HepG2 (cell line): ENCODE results near the gene AGAP1. TPM values are rescaled to one million over a fixed set of nuclear protein-coding genes. Genes with fewer than 3 reads are reported as not detected.
A peak's percentile ranks its signal among the peaks of the same experiment; 100 is the strongest.

ENCODE experiments used
- ATAC-seq: fragments of 200-7000 bp; cut with Tn5 transposase; 3 replicates; pipeline ENCODE4 v1.9.1; 2020; ENCODE audit warnings: mild to moderate bottlenecking, moderate library complexity
- Bru-seq: library from RNA; stranded (reverse); fragments of 400-500 nt; gene quantifications from one replicate; lab custom pipeline; 2021; lab: Mats Ljungman, UMichigan
- BruChase-seq, 2 experiments: library from RNA; stranded (reverse); fragments of 400-500 nt; gene quantifications; one replicate each; lab custom pipeline; 2021; lab: Mats Ljungman, UMichigan
- BruUV-seq: library from RNA; stranded (reverse); fragments of 400-500 nt; replicated peaks from 2 replicates; lab custom pipeline; 2021; lab: Mats Ljungman, UMichigan
- CTCF ChIA-PET: fragments of 300-600 bp; formaldehyde crosslinking; extraction: SDS; loops from one replicate; lab custom pipeline; 2021; ENCODE audit warnings: low total read pairs, inconsistent platforms, low intra/inter-chr PET ratio; lab: Yijun Ruan, JAX
- POLR2A ChIA-PET: fragments of 350-600 bp; sonication (Branson Sonifier 250); formaldehyde crosslinking; loops from one replicate; lab custom pipeline; 2020; ENCODE audit warnings: antibody characterized with exemption, inconsistent platforms; lab: Yijun Ruan, JAX
- DNase-seq: peaks from one replicate; pipeline ENCODE4 v3.0.0-alpha.2; 2015; ENCODE audit warnings: low spot score
- FAIRE-seq: peaks from 3 replicates; lab custom pipeline; 2011; peaks lifted over from hg19 to GRCh38; lab: Jason Lieb, UNC
- H2AFZ ChIP-seq: one replicate; pipeline ENCODE4 v1.6.1; 2011; ENCODE audit warnings: low read length, inconsistent platforms
- H3K27ac ChIP-seq: fragments of 300-600 bp; 3 replicates; pipeline ENCODE4 v1.8.0; 2011; ENCODE audit warnings: mixed run types, mild to moderate bottlenecking, mixed read lengths, low read length, inconsistent platforms; ENCODE audit not compliant: insufficient read depth; ENCODE audit errors: extremely low read length
- H3K27me3 ChIP-seq, 2 experiments: fragments of 200-600 bp in 1 of 2; 2 replicates in 1 of 2; 3 replicates in 1 of 2; pipeline versions ENCODE4 v1.6.0 to v1.8.0; 2011; ENCODE audit warnings: low read length in 2 of 2, mild to moderate bottlenecking in 2 of 2, moderate library complexity in 2 of 2, inconsistent platforms in 1 of 2; ENCODE audit not compliant: insufficient read depth in 2 of 2, control insufficient read depth in 1 of 2
- H3K36me3 ChIP-seq, 2 experiments: fragments of 200-600 bp in 1 of 2; replicated peaks in 1 of 2; 2 replicates in 1 of 2; 3 replicates in 1 of 2; pipeline versions ENCODE4 v1.5.1 to v1.8.0; 2011; ENCODE audit warnings: low read length in 2 of 2, inconsistent platforms in 1 of 2; ENCODE audit not compliant: insufficient read depth in 2 of 2, control insufficient read depth in 1 of 2
- H3K4me1 ChIP-seq: 2 replicates; pipeline ENCODE4 v1.5.1; 2012; ENCODE audit warnings: low read length, inconsistent platforms; ENCODE audit not compliant: insufficient read depth
- H3K4me2 ChIP-seq: 2 replicates; pipeline ENCODE4 v1.6.0; 2011; ENCODE audit warnings: low read depth, low read length, inconsistent platforms
- H3K4me3 ChIP-seq, 3 experiments: fragments of 200-600 bp in 1 of 3; sonication (generic), shearing (Covaris generic) in 1 of 3; replicated peaks in 1 of 3; 2 replicates each; pipeline ENCODE4 v1.5.1; 2011 to 2016; ENCODE audit warnings: low read length in 3 of 3, inconsistent platforms in 2 of 3, low read depth in 2 of 3, mild to moderate bottlenecking in 2 of 3, control low read depth in 1 of 3, mixed read lengths in 1 of 3; ENCODE audit not compliant: insufficient read depth in 1 of 3
- H3K79me2 ChIP-seq: one replicate; pipeline ENCODE4 v1.6.1; 2011; ENCODE audit warnings: low read length, inconsistent platforms; ENCODE audit not compliant: insufficient read depth
- H3K9ac ChIP-seq: 2 replicates; pipeline ENCODE4 v1.6.0; 2011; ENCODE audit warnings: mild to moderate bottlenecking, low read depth, low read length, inconsistent platforms; ENCODE audit not compliant: insufficient read depth
- H3K9me3 ChIP-seq: 2 replicates; pipeline ENCODE4 v1.5.1; 2012; ENCODE audit warnings: mild to moderate bottlenecking, low read length
- H4K20me1 ChIP-seq: 2 replicates; pipeline ENCODE4 v1.6.0; 2011; ENCODE audit warnings: inconsistent platforms, mild to moderate bottlenecking, low read length, moderate library complexity; ENCODE audit not compliant: insufficient read depth
- ATF1 ChIP-seq: IDR thresholded peaks from 2 replicates; pipeline ENCODE4 v1.6.1; 2016; ENCODE audit warnings: mild to moderate bottlenecking, control low read depth
- FLYWCH1 ChIP-seq: sonication (generic); formaldehyde crosslinking; IDR thresholded peaks from 2 replicates; pipeline ENCODE4 v1.8.1; 2023; ENCODE audit warnings: mild to moderate bottlenecking, missing genetic modification reagents
- MZF1 ChIP-seq: sonication (generic); formaldehyde crosslinking; IDR thresholded peaks from 2 replicates; pipeline ENCODE4 v1.8.1; 2023; ENCODE audit warnings: mild to moderate bottlenecking, missing genetic modification reagents, borderline replicate concordance
- ZBTB3 ChIP-seq: sonication (generic); formaldehyde crosslinking; IDR thresholded peaks from 2 replicates; pipeline ENCODE4 v1.4.0; 2020; ENCODE audit warnings: low read depth, mild to moderate bottlenecking, moderate library complexity, missing genetic modification reagents, borderline replicate concordance
- ZNF17 ChIP-seq: sonication (generic); formaldehyde crosslinking; IDR thresholded peaks from 2 replicates; pipeline ENCODE4 v1.5.0; 2020; ENCODE audit warnings: mild to moderate bottlenecking, missing genetic modification reagents
- ZNF292 ChIP-seq: sonication (generic); formaldehyde crosslinking; IDR thresholded peaks from 2 replicates; pipeline ENCODE4 v1.8.1; 2022; ENCODE audit warnings: mild to moderate bottlenecking, low read depth, missing genetic modification reagents, borderline replicate concordance
- ZNF326 ChIP-seq: sonication (generic); formaldehyde crosslinking; IDR thresholded peaks from 2 replicates; pipeline ENCODE4 v1.4.0; 2020; ENCODE audit warnings: missing genetic modification reagents, borderline replicate concordance
- ZNF333 ChIP-seq: sonication (generic); formaldehyde crosslinking; IDR thresholded peaks from 2 replicates; pipeline ENCODE4 v1.4.0; 2020; ENCODE audit warnings: mild to moderate bottlenecking, missing genetic modification reagents, borderline replicate concordance
- ZNF556 ChIP-seq: sonication (generic); formaldehyde crosslinking; IDR thresholded peaks from 2 replicates; pipeline ENCODE4 v1.4.0; 2020; ENCODE audit warnings: mild to moderate bottlenecking, missing genetic modification reagents, borderline replicate concordance
- ZNF670 ChIP-seq: sonication (generic); formaldehyde crosslinking; IDR thresholded peaks from 2 replicates; pipeline ENCODE4 v1.8.0; 2022; ENCODE audit warnings: mild to moderate bottlenecking, missing genetic modification reagents, borderline replicate concordance
- WGBS: methylation state at CpG from one replicate; pipeline ENCODE4 v1.1.6; 2017; ENCODE audit warnings: low lambda C conversion rate; 5-methylcytosine and 5-hydroxymethylcytosine counted together
- in situ Hi-C: cut with HindIII; loops from 2 replicates; pipeline ENCODE4 v1.10.0; 2017; ENCODE audit warnings: low pct_unique_long_range_greater_than_20kb; ENCODE audit not compliant: extremely low pct_ligation_motif_present
- intact Hi-C: fragments of 100-400 bp; cut with micrococcal nuclease; formaldehyde crosslinking; loops from one replicate; pipeline ENCODE4 v1.10.0; 2022; ENCODE audit not compliant: unreplicated experiment
- long read RNA-seq, 2 experiments: library from RNA in 1 of 2; library from polyadenylated mRNA in 1 of 2; stranded (forward) in 1 of 2; unstranded in 1 of 2; transcript quantifications; one replicate each; pipeline ENCODE4 v2.0.0, GENCODE V29; 2019 to 2022
- polyA minus RNA-seq, 3 experiments: library from RNA; depleted of rRNA, polyadenylated mRNA; stranded (reverse); fragments of >200 nt; gene quantifications; 2 replicates each; pipeline ENCODE4 v1.2.3, GENCODE V29; 2011; ENCODE audit warnings: low replicate concordance in 1 of 3
- polyA plus RNA-seq, 8 experiments: library from polyadenylated mRNA; depleted of rRNA in 3 of 8; stranded (reverse) in 7 of 8; unstranded in 1 of 8; fragments of >200 nt; fragmentation: Illumina TruSeq in 4 of 8; extraction: Trizol in 4 of 8; gene quantifications; 2 replicates each; pipeline versions ENCODE4 v1.2.1 to v1.2.3, GENCODE V29; 2011 to 2016; ENCODE audit warnings: low read depth in 4 of 8, missing spikeins in 1 of 8, mixed read lengths in 1 of 8; ENCODE audit not compliant: insufficient read depth in 1 of 8
- total RNA-seq, 5 experiments: library from RNA; depleted of rRNA; stranded (reverse); fragments of >200 nt; fragmentation: Illumina TruSeq; extraction: Trizol; gene quantifications; 2 replicates each; pipeline ENCODE4 v1.2.3, GENCODE V29; 2016; ENCODE audit warnings: low read depth in 1 of 5
- TF ChIP-seq, protein P1 (sequence below): IDR thresholded peaks from 2 replicates; pipeline ENCODE4 v1.6.1; 2012; ENCODE audit warnings: low read depth, low read length, improper control_type of control experiment
- TF ChIP-seq, protein P2 (sequence below): sonication (generic); formaldehyde crosslinking; IDR thresholded peaks from 2 replicates; pipeline ENCODE4 v1.4.0; 2020; ENCODE audit warnings: missing genetic modification reagents

AGAP1 gene
- total RNA-seq (2016; rRNA removed; fragmentation: Illumina TruSeq; extraction: Trizol), result 21.2 and 21.3 TPM in 2 replicates
- 15.6 and 16.1 TPM in 2 replicates for total RNA-seq (2016; cell fraction: cytosol; rRNA removed; fragmentation: Illumina TruSeq; extraction: Trizol; ENCODE audit: low read depth)
- total RNA-seq (2016; cell fraction: insoluble cytoplasmic fraction; rRNA removed; fragmentation: Illumina TruSeq; extraction: Trizol), result 20.4 and 23.5 TPM in 2 replicates
- 27.1 and 28.5 TPM in 2 replicates for total RNA-seq (2016; cell fraction: membrane; rRNA removed; fragmentation: Illumina TruSeq; extraction: Trizol)
- total RNA-seq (2016; cell fraction: nucleus; rRNA removed; fragmentation: Illumina TruSeq; extraction: Trizol), result 28.8 and 34.0 TPM in 2 replicates
- 27.5 and 32.7 TPM in 2 replicates for polyA plus RNA-seq (2011; rRNA removed)
- 19.3 and 22.2 TPM in 2 replicates for polyA plus RNA-seq (2011; cell fraction: cytosol; rRNA removed)
- polyA plus RNA-seq (2011; cell fraction: nucleus; rRNA removed), result 33.7 and 43.0 TPM in 2 replicates
- polyA plus RNA-seq (2012), result 20.5 and 29.8 TPM in 2 replicates
- polyA plus RNA-seq (2016; cell fraction: cytosol; fragmentation: Illumina TruSeq; extraction: Trizol; ENCODE audit: low read depth), result 8.6 and 8.8 TPM in 2 replicates
- polyA plus RNA-seq (2016; cell fraction: insoluble cytoplasmic fraction; fragmentation: Illumina TruSeq; extraction: Trizol; ENCODE audit: low read depth), result 21.8 and 25.4 TPM in 2 replicates
- polyA plus RNA-seq (2016; cell fraction: membrane; fragmentation: Illumina TruSeq; extraction: Trizol; ENCODE audit: low read depth), result 26.9 and 28.8 TPM in 2 replicates
- polyA plus RNA-seq (2016; cell fraction: nucleus; fragmentation: Illumina TruSeq; extraction: Trizol; ENCODE audit: insufficient read depth, low read depth), result 22.6 and 25.2 TPM in 2 replicates
- polyA minus RNA-seq (2011; rRNA and poly(A)+ RNA removed; ENCODE audit: low replicate concordance), result 83.1 and 137 TPM in 2 replicates
- 22.7 and 29.5 TPM in 2 replicates for polyA minus RNA-seq (2011; cell fraction: cytosol; rRNA and poly(A)+ RNA removed)
- polyA minus RNA-seq (2011; cell fraction: nucleus; rRNA and poly(A)+ RNA removed), result 111 and 113 TPM in 2 replicates
- percentile 80 among the genes with signal in this experiment for Bru-seq, nascent RNA
- percentile 71 among the genes with signal in this experiment for BruChase-seq, experiment 1, labeled RNA remaining after a 6-hour chase
- BruChase-seq, experiment 2, labeled RNA remaining after a 2-hour chase, result percentile 75 among the genes with signal in this experiment
- long read RNA-seq, experiment 1, partial matches to known transcripts, result 2 of 8 reads
- long read RNA-seq, experiment 1, other reads (novel, unspliced or antisense), result 6 of 8 reads
- long read RNA-seq, experiment 2, full-length matches to known transcripts, result 8 of 84 reads
- long read RNA-seq, experiment 2, partial matches to known transcripts, result 35 of 84 reads
- long read RNA-seq, experiment 2, other reads (novel, unspliced or antisense), result 41 of 84 reads

- peak within 1 kb of the TSS; percentile 74 to 86 (median 75) for H3K4me3 ChIP-seq
- no TSS peak for BruUV-seq
- CTCF ChIA-PET, result interaction anchor here (1.5 kb wide), 1 partner anchor 58 kb away, joined by 4 read pairs; no protein-coding TSS in a partner anchor
- TF ChIP-seq ZNF292 (CRISPR knock-in tag) (no peak), ZNF333 (no peak), FLYWCH1 (no peak), ZNF17 (CRISPR knock-in tag) (no peak), ZNF556 (CRISPR knock-in tag) (no peak), MZF1 (no peak), ATF1 (CRISPR knock-in tag) (no peak), ZNF326 (CRISPR knock-in tag) (no peak), ZBTB3 (CRISPR knock-in tag) (no peak), ZNF670 (CRISPR knock-in tag) (no peak)
- TF ChIP-seq, protein P1, sequence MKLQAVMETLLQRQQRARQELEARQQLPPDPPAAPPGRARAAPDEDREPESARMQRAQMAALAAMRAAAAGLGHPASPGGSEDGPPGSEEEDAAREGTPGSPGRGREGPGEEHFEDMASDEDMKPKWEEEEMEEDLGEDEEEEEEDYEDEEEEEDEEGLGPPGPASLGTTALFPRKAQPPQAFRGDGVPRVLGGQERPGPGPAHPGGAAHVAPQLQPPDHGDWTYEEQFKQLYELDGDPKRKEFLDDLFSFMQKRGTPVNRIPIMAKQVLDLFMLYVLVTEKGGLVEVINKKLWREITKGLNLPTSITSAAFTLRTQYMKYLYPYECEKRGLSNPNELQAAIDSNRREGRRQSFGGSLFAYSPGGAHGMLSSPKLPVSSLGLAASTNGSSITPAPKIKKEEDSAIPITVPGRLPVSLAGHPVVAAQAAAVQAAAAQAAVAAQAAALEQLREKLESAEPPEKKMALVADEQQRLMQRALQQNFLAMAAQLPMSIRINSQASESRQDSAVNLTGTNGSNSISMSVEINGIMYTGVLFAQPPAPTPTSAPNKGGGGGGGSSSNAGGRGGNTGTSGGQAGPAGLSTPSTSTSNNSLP, result no peak
- TF ChIP-seq, protein P2, sequence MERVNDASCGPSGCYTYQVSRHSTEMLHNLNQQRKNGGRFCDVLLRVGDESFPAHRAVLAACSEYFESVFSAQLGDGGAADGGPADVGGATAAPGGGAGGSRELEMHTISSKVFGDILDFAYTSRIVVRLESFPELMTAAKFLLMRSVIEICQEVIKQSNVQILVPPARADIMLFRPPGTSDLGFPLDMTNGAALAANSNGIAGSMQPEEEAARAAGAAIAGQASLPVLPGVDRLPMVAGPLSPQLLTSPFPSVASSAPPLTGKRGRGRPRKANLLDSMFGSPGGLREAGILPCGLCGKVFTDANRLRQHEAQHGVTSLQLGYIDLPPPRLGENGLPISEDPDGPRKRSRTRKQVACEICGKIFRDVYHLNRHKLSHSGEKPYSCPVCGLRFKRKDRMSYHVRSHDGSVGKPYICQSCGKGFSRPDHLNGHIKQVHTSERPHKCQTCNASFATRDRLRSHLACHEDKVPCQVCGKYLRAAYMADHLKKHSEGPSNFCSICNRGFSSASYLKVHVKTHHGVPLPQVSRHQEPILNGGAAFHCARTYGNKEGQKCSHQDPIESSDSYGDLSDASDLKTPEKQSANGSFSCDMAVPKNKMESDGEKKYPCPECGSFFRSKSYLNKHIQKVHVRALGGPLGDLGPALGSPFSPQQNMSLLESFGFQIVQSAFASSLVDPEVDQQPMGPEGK (CRISPR knock-in tag), result peak; percentile 69
Observed at GRCh38 chr2:235493775-235494715, at the start of gene AGAP1. TSS of gene AGAP1 (plus strand) at chr2:235494043.

More at GRCh38 chr2:235493775-235494715, at the start of gene AGAP1:
- H3K9ac ChIP-seq, result peak within 1 kb of the TSS; percentile 76
- DNase-seq (peak; percentile 74), FAIRE-seq (no peak), ATAC-seq (peak; percentile 82)
- in situ Hi-C loops, result loop anchor here (10.0 kb wide), 1 partner anchor 359 kb away; no protein-coding TSS in a partner anchor
- POLR2A ChIA-PET, result interaction anchor here (3.0 kb wide), 1 partner anchor 20 kb away, joined by 7 read pairs; no protein-coding TSS in a partner anchor
- intact Hi-C loops, result loop anchor here (2.0 to 10.0 kb wide), 2 partner anchors 49 to 171 kb away; no protein-coding TSS in a partner anchor
- peaks cover 49% of the 10 kb centered on the region for H3K4me1 ChIP-seq
- H3K4me2 ChIP-seq, result peak within 1 kb of the TSS; percentile 91
- peaks cover 4 to 8% of the 10 kb centered on the region in 2 experiments; a peak in 3 of 5 replicates for H3K36me3 ChIP-seq
- H4K20me1 ChIP-seq, result peaks cover 31% of the 10 kb centered on the region
- 0% methylated on average over 2 of the region's 156 CpGs for WGBS
- H3K79me2 ChIP-seq, result peaks cover 45% of the 10 kb centered on the region
- H3K27ac ChIP-seq, result peak within 1 kb of the TSS; percentile 35
- no peaks in the 10 kb centered on the region; the same call in 1 of the 2 replicates for H3K9me3 ChIP-seq
- no peak within 1 kb of the TSS for H2AFZ ChIP-seq
- H3K27me3 ChIP-seq, result peaks cover 0 to 14% of the 10 kb centered on the region in 2 experiments; a peak in 2 of 5 replicates
